PC-9 (cell line): ENCODE measurements around the gene MAP3K19. TPM values are rescaled to one million over a fixed set of nuclear protein-coding genes. Genes with fewer than 3 reads are reported as not detected.

Experiments
- BruUV-seq: library from RNA; stranded (reverse); fragments of 400-500 nt; replicated peaks from 2 replicates; lab custom pipeline; 2021; lab: Mats Ljungman, UMichigan
- CTCF ChIA-PET: fragments of 300-600 bp; sonication (Branson Sonifier 250); formaldehyde crosslinking; loops from one replicate; lab custom pipeline; 2022; ENCODE audit warnings: antibody characterized with exemption; lab: Charles Lee
- POLR2A ChIA-PET: fragments of 300-600 bp; sonication (Branson Sonifier 250); formaldehyde crosslinking; loops from one replicate; lab custom pipeline; 2022; ENCODE audit warnings: antibody characterized with exemption; ENCODE audit not compliant: unreplicated experiment; lab: Charles Lee
- DNase-seq, 2 experiments: peaks; one replicate each; pipeline versions ENCODE4 v3.0.0 to v3.0.0-alpha.2; 2015 to 2022; ENCODE audit warnings: mixed read lengths in 1 of 2
- H2AFZ ChIP-seq: fragments of 200-600 bp; sonication (generic); 2 replicates; pipeline ENCODE4 v1.8.1; 2017; ENCODE audit warnings: antibody characterized with exemption
- H3F3A ChIP-seq: fragments of 200-600 bp; sonication (generic); 2 replicates; pipeline ENCODE4 v1.8.1; 2017; ENCODE audit warnings: antibody characterized with exemption, mild to moderate bottlenecking, low read depth; ENCODE audit not compliant: insufficient read depth
- H3K27ac ChIP-seq: fragments of 200-600 bp; sonication (generic); 2 replicates; pipeline ENCODE4 v1.6.1; 2016; ENCODE audit warnings: mixed run types
- H3K27me3 ChIP-seq: fragments of 200-600 bp; sonication (generic); 2 replicates; pipeline ENCODE4 v1.6.1; 2016; ENCODE audit warnings: low read depth, mixed run types; ENCODE audit not compliant: insufficient read depth
- H3K36me3 ChIP-seq: fragments of 200-600 bp; sonication (generic); 2 replicates; pipeline ENCODE4 v1.6.1; 2016; ENCODE audit warnings: low read depth, mixed run types
- H3K4me1 ChIP-seq: fragments of 200-600 bp; sonication (generic); replicated peaks from 2 replicates; pipeline ENCODE4 v1.6.1; 2016; ENCODE audit warnings: mixed run types; ENCODE audit not compliant: insufficient read depth
- H3K4me2 ChIP-seq: fragments of 200-600 bp; sonication (generic); 2 replicates; pipeline ENCODE4 v1.6.1; 2017; ENCODE audit warnings: mixed run types
- H3K4me3 ChIP-seq: fragments of 200-600 bp; sonication (generic); 2 replicates; pipeline ENCODE4 v1.6.1; 2016; ENCODE audit warnings: mixed run types
- H3K79me2 ChIP-seq: fragments of 200-600 bp; sonication (generic); 2 replicates; pipeline ENCODE4 v1.6.1; 2017; ENCODE audit warnings: low read depth, mixed run types
- H3K9me2 ChIP-seq: fragments of 200-600 bp; sonication (generic); 2 replicates; pipeline ENCODE4 v1.8.1; 2017; ENCODE audit warnings: mild to moderate bottlenecking; ENCODE audit not compliant: insufficient read depth
- H3K9me3 ChIP-seq: fragments of 200-600 bp; sonication (generic); 2 replicates; pipeline ENCODE4 v1.8.1; 2016; ENCODE audit warnings: low read depth; ENCODE audit not compliant: insufficient read depth
- H4K20me1 ChIP-seq: fragments of 200-600 bp; sonication (generic); 2 replicates; pipeline ENCODE4 v1.8.1; 2017; ENCODE audit not compliant: insufficient read depth
- EZH2 ChIP-seq: fragments of 200-600 bp; sonication (generic); IDR thresholded peaks from 2 replicates; pipeline ENCODE4 v1.8.0; 2017; ENCODE audit warnings: antibody characterized with exemption, low read depth
- intact Hi-C: fragments of 100-400 bp; cut with micrococcal nuclease; formaldehyde crosslinking; loops from one replicate; pipeline ENCODE4 v1.10.0; 2022; ENCODE audit not compliant: unreplicated experiment
- total RNA-seq: library from RNA; stranded (reverse); gene quantifications from 2 replicates; pipeline ENCODE4 v1.2.3, GENCODE V29; 2021
- TF ChIP-seq, protein P1 (sequence below): fragments of 200-600 bp; sonication (generic); conservative IDR thresholded peaks from 2 replicates; pipeline ENCODE4 v1.6.1; 2017; ENCODE audit warnings: mixed run types, antibody characterized with exemption, mild to moderate bottlenecking, moderate library complexity

MAP3K19 gene
- total RNA-seq, 1 experiment from 2014 or later: not detected

DNA sequence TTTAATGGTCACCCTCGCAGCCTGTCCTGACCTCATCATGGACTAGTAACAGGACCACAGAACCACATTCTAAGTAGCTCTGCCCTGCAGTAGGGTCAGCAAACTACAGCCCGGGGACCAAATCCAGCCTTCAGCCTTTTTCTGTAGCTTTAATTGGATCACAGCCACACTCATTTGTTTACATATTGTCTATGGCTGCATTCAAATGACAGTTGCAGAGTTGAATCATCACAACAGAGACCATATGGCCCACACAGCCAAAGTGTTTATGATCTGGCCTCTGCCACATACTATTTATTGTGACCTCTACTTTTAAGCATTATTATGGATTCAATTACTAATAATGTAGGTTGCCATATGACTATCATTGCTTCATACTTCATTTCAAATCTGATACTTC, 47.7 kb downstream of the MAP3K19 start:
- H3K9me2 ChIP-seq: no peaks in the 10 kb centered on the region
- intact Hi-C loops: loop anchor here (10.0 kb wide), 1 partner anchor 905 kb away; no protein-coding TSS in a partner anchor
- H3K4me3 ChIP-seq: no peak overlapping the region
- no peaks in the 10 kb centered on the region for H3F3A ChIP-seq
- CTCF ChIA-PET: no interaction called here
- no peaks in the 10 kb centered on the region for H3K36me3 ChIP-seq
- H3K4me1 ChIP-seq: no peaks in the 10 kb centered on the region
- no peak overlapping the region for H2AFZ ChIP-seq
- no peak overlapping the region for H3K27ac ChIP-seq
- H3K4me2 ChIP-seq: no peak overlapping the region
- no peaks in the 10 kb centered on the region for H3K9me3 ChIP-seq
- no TSS peak for BruUV-seq
- H3K79me2 ChIP-seq: no peaks in the 10 kb centered on the region
- no peak for TF ChIP-seq EZH2
- TF ChIP-seq, protein P1, sequence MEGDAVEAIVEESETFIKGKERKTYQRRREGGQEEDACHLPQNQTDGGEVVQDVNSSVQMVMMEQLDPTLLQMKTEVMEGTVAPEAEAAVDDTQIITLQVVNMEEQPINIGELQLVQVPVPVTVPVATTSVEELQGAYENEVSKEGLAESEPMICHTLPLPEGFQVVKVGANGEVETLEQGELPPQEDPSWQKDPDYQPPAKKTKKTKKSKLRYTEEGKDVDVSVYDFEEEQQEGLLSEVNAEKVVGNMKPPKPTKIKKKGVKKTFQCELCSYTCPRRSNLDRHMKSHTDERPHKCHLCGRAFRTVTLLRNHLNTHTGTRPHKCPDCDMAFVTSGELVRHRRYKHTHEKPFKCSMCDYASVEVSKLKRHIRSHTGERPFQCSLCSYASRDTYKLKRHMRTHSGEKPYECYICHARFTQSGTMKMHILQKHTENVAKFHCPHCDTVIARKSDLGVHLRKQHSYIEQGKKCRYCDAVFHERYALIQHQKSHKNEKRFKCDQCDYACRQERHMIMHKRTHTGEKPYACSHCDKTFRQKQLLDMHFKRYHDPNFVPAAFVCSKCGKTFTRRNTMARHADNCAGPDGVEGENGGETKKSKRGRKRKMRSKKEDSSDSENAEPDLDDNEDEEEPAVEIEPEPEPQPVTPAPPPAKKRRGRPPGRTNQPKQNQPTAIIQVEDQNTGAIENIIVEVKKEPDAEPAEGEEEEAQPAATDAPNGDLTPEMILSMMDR: no peak
- no peaks in the 10 kb centered on the region for H4K20me1 ChIP-seq
- POLR2A ChIA-PET: no interaction called here
- DNase-seq: no peak
- no peaks in the 10 kb centered on the region for H3K27me3 ChIP-seq

DNA sequence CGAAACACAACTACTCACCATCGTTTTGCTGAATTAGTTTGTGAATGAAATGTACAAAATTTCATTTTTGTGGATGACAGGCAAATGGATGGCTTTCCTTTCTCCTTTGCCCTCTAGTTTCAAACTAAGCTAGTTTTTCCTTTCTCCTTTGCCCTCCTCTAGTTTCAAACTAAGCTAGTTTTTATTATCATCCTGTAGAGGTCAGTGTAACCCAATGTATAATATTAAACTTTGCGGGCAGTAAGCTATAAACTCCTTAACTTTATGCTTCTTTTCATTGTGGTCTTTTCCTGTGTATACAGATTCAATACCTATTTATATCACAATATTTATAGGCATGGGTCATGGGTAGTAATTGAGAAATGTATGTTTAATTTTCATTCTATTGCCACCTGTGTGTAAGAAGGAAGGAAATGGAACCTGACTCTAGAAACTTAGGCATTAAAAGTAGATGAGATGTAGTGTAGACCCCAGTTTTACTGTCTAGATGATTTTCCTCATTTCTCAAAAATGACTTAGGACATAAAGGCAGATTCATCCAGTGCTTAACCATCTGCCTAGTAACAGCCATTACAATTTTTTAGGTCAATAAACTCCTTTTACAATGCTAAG, 58.1 kb downstream of the MAP3K19 start:
- DNase-seq: no peak
- H3K36me3 ChIP-seq: no peaks in the 10 kb centered on the region
- no peak for TF ChIP-seq EZH2
- TF ChIP-seq, protein P1: peak; percentile 73
- no peaks in the 10 kb centered on the region for H3F3A ChIP-seq
- intact Hi-C loops: loop anchor here (5.0 kb wide), 2 partner anchors 723 to 808 kb away; no protein-coding TSS in a partner anchor
- CTCF ChIA-PET: interaction anchor here (0.5 to 1.1 kb wide), 8 partner anchors 15 to 1421 kb away, joined by 3 to 9 read pairs (median 4); no protein-coding TSS in a partner anchor
- no peaks in the 10 kb centered on the region for H3K9me2 ChIP-seq
- no peaks in the 10 kb centered on the region for H3K9me3 ChIP-seq
- H3K27me3 ChIP-seq: peaks cover 26% of the 10 kb centered on the region
- no peak overlapping the region for H3K4me2 ChIP-seq
- no peaks in the 10 kb centered on the region for H3K79me2 ChIP-seq
- H2AFZ ChIP-seq: no peak overlapping the region
- no peaks in the 10 kb centered on the region for H3K4me1 ChIP-seq
- H4K20me1 ChIP-seq: no peaks in the 10 kb centered on the region
- no peak overlapping the region for H3K4me3 ChIP-seq
- POLR2A ChIA-PET: interaction anchor here (0.5 to 0.6 kb wide), 2 partner anchors 715 to 1147 kb away, joined by 3 to 10 read pairs; no protein-coding TSS in a partner anchor
- BruUV-seq: no TSS peak
- no peak overlapping the region for H3K27ac ChIP-seq

DNA sequence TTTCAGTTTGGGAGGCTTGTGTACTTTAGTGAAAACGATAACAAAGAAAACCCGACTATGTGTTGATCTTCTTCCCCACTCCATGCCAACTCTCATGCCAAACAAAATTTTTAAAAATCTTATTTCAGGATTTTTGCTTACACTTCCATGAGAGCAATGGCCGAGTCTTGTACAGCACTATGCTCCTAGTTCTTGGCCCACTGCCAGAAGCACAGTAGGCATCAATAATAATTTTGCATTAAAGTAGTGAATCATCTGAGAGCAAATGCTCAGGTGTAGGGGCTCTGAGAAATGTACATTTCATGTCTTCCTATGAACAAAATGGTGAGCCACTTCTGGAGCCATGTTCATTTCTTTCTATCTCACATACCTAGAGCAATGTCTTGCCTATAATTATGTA, 62.2 kb downstream of the MAP3K19 start:
- H4K20me1 ChIP-seq: no peaks in the 10 kb centered on the region
- POLR2A ChIA-PET: no interaction called here

More for the DNA sequence above, 62.2 kb downstream of the MAP3K19 start:
- no peak for DNase-seq
- Histone ChIP-seq H3K4me2 (no peak overlapping the region), H3K9me3 (no peaks in the 10 kb centered on the region), H3K9me2 (no peaks in the 10 kb centered on the region), H3K27me3 (peaks cover 26% of the 10 kb centered on the region), H3K36me3 (no peaks in the 10 kb centered on the region), H3F3A (no peaks in the 10 kb centered on the region), H3K4me1 (no peaks in the 10 kb centered on the region), H2AFZ (no peak overlapping the region), H3K4me3 (no peak overlapping the region), H3K27ac (no peak overlapping the region), H3K79me2 (no peaks in the 10 kb centered on the region)
- no TSS peak for BruUV-seq
- CTCF ChIA-PET: no interaction called here
- intact Hi-C loops: loop anchor here (5.0 kb wide), 2 partner anchors 727 to 812 kb away; no protein-coding TSS in a partner anchor
- no peak for TF ChIP-seq EZH2
- TF ChIP-seq, protein P1: no peak
